Measurements from ENCODE around the gene CYTL1.

The CYTL1 gene

DNA sequence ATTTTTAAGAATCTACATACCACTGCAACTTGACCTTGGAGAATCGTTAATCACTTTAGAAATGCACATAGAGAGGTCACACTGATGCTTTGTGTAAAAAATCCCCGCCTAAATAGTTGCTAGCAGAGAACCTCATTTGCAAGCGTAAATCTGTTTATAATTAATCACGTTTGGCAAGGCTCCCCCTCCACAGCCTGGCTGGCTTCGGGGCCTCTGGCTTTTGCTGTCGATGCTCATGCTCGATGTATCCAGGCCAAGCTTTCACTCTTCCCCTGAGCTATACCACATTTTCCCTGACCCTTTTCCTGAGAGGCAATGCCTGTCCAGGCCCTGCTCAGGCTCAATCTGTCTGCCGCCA is 23.4 kb downstream of the CYTL1 start:
- DNase-seq, result no peak

DNA sequence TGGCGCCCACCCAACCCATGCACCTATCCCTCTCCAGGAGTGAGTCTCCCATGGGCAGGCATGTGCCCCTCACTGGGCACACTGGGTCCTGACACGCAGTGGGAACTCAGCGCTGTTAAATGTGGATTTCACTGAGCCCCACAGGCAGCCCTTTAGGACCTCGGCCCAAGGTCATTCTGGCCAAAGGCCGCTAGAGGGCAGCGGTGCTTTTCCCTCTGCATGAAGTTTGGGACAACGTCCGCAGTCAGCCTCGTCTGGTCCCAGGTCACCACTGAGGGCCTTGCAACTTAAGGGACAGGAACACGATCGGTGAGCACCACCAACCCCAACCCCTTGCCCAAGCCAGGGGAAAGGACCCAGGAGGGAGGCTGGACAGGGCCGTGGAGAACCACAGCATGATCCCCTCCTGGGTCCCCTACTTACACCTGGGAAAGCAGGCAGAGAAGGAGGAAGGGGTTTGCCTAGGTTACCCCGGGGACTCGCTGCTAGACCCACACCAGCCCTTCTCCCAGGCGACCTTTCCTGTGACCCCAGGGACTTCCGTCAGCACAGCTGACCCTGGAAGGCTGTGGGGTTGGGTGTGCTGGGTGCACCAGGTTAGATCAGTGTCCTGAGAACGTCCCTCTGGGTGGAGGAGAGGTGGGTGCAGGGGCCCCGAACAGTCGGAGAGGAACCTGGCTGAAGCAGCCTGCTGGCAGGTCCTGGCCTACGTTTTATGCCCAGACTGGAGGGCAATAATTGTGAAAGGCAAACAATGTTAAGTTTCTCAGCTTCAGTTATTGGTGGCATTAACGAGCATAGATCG is 24.0 kb downstream of the CYTL1 start:
- peak; percentile 8 for DNase-seq

DNA sequence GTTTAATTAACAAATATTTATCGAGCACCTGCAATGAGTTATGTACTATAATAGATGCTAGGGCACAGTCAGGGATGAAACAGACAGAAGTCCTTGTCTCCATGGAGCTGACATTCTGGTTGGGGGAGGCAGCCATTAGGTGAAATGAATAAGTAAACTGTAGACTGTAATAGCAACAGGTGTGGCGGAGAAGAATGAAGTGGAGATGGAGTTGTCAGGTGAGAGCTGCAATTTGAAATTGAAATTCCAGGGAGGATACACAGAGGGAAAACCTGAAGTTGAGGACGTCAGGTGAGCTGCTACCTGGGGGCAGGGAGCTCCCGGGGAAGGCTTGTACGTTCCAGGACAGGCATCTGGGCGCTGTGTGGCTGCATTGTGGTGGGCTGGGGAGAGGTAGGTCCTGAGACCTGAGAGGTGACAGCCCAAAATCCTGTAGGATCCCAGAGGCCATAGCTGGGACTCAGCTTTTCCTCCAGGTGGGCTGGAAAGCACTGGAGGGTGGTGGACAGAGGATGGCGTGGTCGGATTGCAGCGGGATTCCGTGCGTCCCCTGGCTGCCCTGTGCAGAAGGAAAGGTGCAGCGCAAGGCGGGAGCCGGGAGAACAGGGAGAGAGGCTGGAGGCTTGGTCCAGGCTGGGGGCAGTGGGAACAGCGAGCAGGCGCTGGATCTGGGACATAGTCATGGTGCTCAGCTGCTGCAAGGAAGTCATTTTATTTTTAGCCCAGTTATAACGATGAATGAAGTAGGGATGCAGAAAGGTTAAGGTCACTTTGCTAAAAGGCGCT is 24.8 kb downstream of the CYTL1 start:
- peak; percentile 23 for DNase-seq

DNA sequence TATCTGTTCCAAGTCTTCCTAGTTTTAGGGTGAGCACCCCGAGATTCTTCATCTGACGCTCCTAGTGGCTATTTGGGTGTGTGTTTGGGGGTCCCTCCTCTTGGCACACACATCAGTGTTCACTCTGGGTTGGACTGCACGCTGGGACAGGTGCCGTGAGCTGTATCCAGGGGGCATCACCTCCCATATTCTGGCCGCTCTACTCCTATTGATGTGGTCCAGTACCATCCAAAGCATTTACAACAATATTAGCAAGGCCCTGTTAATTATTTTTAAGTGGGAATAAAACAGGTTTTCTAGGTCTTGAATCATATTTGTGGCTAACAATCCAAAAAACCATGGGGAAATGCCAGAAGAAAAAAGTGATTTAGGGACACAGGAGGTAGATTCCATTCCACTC is 26.4 kb downstream of the CYTL1 start:
- DNase-seq, result no peak

- no peak for DNase-seq
These were observed 27.6 kb downstream of the CYTL1 start for GRCh38 chr4:4991541-4992099.

GRCh38 chr4:4990857-4991540 is 28.3 kb downstream of the CYTL1 start:
- DNase-seq, result no peak

DNA sequence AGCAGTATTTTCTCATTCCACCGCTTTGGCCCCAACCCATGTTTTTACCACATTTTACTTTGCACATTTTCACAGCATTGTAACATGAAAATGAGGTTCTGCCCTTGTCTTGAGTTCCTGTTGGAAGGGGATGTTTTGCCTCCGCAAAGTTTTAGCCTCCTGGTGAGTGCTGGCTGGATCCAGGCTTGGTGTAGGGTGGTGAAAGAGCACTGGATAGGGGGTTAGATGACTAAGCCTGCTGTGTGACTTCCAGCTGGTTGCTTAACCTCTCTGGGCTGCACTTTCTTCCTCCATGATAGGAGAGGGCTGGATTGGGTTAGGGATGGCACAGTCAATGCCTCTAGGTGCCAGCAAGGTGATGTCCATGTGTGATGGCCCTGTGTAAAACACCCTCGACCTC is 28.9 kb downstream of the CYTL1 start:
- no peak for DNase-seq

GRCh38 chr4:4989083-4989622 is 30.1 kb downstream of the CYTL1 start:
- DNase-seq, result no peak

DNA sequence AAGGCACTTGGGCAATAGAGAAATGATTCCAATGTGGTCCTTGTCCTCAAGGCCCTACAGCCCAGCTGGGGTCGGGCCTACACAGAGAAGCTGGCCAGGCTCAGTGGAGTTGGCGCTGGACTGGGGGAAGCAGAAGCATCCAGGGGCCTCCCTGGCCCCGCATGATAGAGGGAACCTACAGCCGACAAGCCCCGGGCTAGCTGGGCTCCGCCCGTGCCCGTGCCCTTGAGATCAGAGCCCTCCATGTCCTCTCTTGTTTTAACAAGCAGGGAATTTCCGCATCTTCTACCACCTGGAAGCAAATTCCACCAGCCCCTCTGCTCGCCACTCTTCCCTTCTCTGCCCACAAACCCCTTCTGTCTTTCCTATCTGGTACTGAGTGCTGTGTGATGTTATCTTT is 31.6 kb downstream of the CYTL1 start:
- DNase-seq, result no peak

DNA sequence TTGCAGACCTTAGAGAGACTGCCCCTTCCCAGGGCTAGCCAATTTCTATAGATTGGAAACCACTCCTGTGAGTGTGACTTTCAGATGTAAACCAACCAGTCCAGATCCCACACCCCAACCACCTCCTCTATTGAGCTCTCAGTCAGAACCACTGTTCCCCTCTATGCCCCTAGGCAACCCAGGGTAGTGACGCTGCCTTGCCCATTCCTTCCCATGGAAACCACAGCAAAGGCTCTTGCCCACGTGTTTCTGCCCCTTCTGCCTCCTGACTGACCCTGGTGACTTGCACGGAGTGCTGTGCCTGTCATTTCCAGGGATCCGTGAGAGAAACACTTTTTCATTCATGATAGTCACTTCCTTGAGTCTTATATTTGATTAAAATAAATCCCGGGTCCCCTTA is 32.4 kb downstream of the CYTL1 start:
- no peak for DNase-seq

GRCh38 chr4:4985844-4986243 is 33.4 kb downstream of the CYTL1 start:
- DNase-seq, result no peak

- DNase-seq, result no peak
These were observed 34.2 kb downstream of the CYTL1 start for GRCh38 chr4:4985036-4985435.

- DNase-seq, result no peak
These were observed 35.1 kb downstream of the CYTL1 start for GRCh38 chr4:4984186-4984585.

- no peak for DNase-seq
These were observed 37.4 kb downstream of the CYTL1 start for GRCh38 chr4:4981827-4982226.

GRCh38 chr4:4981427-4981826 is 37.8 kb downstream of the CYTL1 start:
- DNase-seq, result no peak

- no peak for DNase-seq
These were observed 38.5 kb downstream of the CYTL1 start for GRCh38 chr4:4980621-4981230.

DNA sequence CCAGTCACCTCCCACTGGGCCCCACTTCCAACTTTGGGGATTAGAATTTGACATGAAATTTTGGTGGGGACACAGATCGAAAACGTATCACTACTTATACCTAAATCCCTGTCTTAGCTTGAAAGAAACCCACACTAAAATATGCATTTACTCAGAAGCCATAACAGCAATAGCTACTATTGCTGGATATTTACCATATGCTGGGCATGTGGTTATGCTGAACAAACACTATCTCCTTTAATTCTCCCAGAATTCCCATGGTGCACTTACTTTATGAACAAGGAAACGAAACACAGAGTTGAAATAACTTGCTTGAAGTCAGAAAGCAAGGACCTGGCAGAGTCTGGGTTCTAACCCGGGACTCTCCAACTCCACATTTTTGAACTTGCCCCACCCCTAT is 39.3 kb downstream of the CYTL1 start:
- no peak for DNase-seq

- no peak for DNase-seq
These were observed 44.5 kb downstream of the CYTL1 start for GRCh38 chr4:4974727-4975126.

- DNase-seq, result no peak
These were observed 47.5 kb downstream of the CYTL1 start for GRCh38 chr4:4971796-4972195.

- DNase-seq, result no peak
These were observed 50.0 kb downstream of the CYTL1 start for GRCh38 chr4:4969298-4969697.

DNA sequence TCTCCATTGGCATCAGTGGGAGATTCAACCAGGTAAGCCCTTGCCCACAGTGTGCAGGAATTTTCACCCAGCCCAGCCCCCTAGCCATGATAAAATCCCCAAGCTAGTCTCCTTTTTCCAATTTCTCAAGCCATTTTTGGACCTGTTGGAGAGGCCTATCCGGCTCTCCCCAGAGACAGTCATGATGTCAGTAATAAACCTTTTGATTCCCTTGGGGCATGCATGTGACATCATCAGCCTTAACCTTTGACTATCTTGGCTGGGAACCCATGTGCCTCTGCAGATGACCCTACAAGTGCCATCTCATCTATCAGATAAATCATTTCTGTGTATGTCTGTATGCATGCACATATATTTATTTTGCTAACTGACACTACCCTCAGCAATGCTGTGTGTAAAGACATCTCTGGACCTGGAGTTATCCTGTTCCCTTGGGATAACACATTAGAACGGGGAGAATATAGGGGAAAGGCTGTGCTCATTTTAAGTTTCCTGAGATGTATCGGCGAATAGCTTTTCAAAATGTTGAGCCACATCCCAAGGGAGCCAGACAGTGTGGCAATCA is 51.0 kb downstream of the CYTL1 start:
- DNase-seq, result no peak

All from NCI-H1105 treated with DMSO at 0.1 percent for 48 hours (cell line).